Hair follicle dermal papilla cell (primary cell): Measurements from ENCODE around the gene GIPC1. TPM values are rescaled to one million over a fixed set of nuclear protein-coding genes. Genes with fewer than 3 reads are reported as not detected.

ENCODE experiments used
- small RNA-seq: library from RNA; depleted of rRNA; stranded (forward); fragments of <200 nt; gene quantifications from one replicate; pipeline ENCODE3, GENCODE V24; 2012
- total RNA-seq: library from RNA; depleted of rRNA; stranded (reverse); fragments of >200 nt; gene quantifications from 2 replicates; pipeline ENCODE4 v1.2.3, GENCODE V29; 2012

The GIPC1 gene
- 125 and 129 TPM in 2 replicates for total RNA-seq

DNA sequence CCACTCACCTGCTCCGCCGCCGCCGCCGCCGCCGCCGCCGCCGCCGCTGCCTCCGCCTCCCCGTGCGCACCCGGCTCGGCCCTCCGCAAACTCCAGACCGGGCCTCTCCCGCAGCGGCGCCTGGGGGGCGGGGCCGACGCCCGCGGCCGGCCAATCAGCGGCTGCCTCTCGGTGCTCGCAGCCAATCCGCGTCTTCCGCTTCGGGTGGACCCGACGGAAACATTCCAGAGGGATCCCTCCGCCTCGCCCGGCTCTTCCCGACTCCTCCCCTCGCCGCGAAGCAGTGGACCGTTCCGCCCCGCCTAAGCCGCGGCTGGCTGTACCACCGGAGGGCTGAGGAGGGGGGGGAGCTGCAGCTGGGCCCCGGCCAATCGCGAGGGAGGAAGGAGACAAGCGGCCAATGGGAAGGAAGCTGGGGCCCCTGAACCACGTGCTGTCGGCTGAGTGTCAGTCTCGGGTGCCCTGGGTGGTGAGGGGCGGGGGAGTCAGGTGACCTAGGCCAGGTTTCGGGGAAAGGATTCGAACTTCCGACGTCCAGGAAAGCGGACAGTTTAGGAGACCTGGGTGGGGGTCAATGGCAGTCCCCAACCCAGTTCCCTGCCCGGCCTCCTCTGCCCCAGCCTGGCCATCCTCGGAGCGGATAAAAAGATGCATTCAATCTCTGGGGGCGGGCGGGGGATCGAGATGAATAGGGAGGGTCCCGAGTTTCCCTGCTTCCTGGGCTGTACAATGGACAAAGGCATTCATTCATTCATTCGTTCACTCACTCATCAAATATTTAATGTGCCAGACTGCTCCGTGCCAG, at the start of gene GIPC1:
Gene GIPC1, minus strand, starts transcription at position 99 of the 805 bp plus-strand sequence. CDS start 13,151 bp downstream, outside the sequence.

GRCh38 chr19:14529254-14530004, 33.5 kb upstream of the GIPC1 start, which contains the start of gene TECR:
Gene TECR (plus strand): TSS chr19:14529594. CDS start chr19:14529697, 103 bp downstream.

GRCh38 chr19:14517840-14518505, 22.0 kb upstream of the GIPC1 start, which contains the start of gene DNAJB1:
Gene DNAJB1 (minus strand): TSS chr19:14518397. CDS start chr19:14518349, 48 bp downstream.

DNA sequence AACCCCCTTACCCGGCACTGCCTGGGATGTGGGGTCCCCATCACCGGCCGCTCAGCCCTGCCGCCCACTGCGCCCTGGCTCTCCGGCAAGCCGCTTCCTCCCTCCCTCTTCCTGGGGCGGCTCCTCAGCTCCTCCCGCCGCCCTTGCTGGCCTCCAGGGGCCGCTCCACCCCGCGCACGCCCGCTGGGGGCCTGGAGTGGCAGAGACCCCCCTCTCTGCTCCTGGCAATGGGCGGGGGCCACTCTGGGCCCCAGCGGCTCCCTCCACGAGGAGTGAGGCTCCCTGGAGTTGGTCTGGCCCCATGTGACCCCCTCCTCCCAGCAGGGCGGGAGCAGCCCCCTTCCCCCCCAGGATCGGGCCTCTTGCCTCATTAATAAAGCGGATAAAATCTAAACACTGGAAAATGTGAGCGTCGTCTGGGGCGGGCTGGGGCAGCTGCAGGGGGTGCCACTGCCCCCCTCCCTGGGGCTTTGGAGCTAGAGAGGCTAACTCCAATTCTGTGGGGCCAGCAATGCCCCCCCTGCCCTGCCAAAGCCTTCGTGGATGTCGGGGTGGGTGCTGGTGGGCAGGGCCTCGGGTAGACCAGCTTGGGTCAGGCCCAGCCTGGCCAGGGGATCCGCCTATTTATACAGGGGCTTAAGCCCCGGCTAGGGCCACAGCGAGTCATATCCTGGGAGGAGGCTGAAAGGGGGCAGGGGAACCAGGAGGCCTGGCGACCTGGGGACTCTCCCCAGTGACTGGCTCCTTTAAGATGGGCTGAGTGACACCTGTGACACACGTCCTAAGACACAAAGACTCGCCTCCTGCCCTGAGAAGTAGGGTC, 20.5 kb downstream of the GIPC1 start, which contains the start of gene PTGER1:
Gene PTGER1, minus strand, starts transcription at position 104 of the 823 bp plus-strand sequence. CDS start 1,034 bp downstream, outside the sequence.

DNA sequence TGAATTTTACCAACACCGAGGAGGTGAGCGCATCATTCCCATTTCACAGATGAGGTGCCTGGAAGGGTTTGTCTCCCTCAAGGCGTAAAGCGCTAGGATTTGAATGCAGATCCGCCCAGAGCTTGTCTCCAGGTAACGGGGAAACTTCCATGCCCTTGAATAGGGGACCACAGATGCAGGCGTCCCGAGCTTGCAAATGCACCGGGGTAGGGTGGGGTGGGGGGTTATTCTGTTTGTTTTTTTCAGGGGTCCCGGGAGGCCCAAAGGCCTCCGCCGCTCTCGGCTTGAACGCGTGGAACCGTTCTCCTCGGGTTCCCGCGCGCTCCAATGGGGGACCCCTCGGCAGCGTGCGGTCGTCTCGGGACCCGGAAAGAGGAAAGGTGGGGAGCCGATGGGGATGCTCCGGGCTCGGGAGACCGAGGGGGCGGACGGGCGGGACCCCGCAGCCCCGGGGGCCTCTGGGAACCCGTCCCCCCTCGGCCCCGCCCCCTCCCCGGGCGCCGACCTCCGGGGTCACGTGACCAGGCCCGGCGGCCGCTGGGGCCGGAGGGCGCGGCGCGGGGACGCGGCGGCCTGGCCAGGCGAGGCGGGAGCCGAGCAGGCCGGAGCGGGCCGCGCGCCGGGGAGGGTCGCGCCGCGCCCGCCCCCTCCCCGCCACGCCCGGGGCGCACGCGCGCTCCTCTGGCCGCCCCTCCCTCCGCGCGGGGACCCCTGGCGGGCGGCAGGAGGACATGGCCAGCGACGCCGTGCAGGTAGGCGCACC, 63.0 kb downstream of the GIPC1 start, which contains the start of gene PKN1:
Gene PKN1, plus strand, starts transcription at position 516 of the 763 bp plus-strand sequence. Its CDS starts 216 bp downstream, at position 732.

Small RNA genes lying within 50 kb of the gene (small RNA-seq; reads per million reads assigned to genes)
- not detected for gene SNRPGP15

Other genes with a start within 250 kb of the GIPC1 start
- gene ADGRE5, start 114.7 kb downstream of the GIPC1 start, total RNA-seq = 31.8 and 34.6 TPM in 2 replicates
- gene DDX39A, start 76.8 kb downstream of the GIPC1 start, total RNA-seq = 52.9 and 56.0 TPM in 2 replicates
- 120 and 122 TPM in 2 replicates for gene PKN1, start 62.8 kb downstream of the GIPC1 start, total RNA-seq
- 0.32 and 1.1 TPM in 2 replicates for gene PTGER1, start 20.8 kb downstream of the GIPC1 start, total RNA-seq
- gene DNAJB1, start 22.3 kb upstream of the GIPC1 start, total RNA-seq = 72.7 and 76.3 TPM in 2 replicates
- 38.0 and 54.5 TPM in 2 replicates for gene TECR, start 33.5 kb upstream of the GIPC1 start, total RNA-seq
- 164 and 202 TPM in 2 replicates for gene NDUFB7, start 75.9 kb upstream of the GIPC1 start, total RNA-seq
- not detected in 2 replicates for gene CLEC17A, start 87.0 kb upstream of the GIPC1 start, total RNA-seq
- gene ADGRE3, start 178.7 kb upstream of the GIPC1 start, total RNA-seq = not detected in 2 replicates
- gene ZNF333, start 193.9 kb upstream of the GIPC1 start, total RNA-seq = 30.4 and 39.1 TPM in 2 replicates